Measurements from ENCODE around the gene SLC9C1.
A peak's percentile ranks its signal among the peaks of the same experiment; 100 is the strongest.

The SLC9C1 gene

DNA sequence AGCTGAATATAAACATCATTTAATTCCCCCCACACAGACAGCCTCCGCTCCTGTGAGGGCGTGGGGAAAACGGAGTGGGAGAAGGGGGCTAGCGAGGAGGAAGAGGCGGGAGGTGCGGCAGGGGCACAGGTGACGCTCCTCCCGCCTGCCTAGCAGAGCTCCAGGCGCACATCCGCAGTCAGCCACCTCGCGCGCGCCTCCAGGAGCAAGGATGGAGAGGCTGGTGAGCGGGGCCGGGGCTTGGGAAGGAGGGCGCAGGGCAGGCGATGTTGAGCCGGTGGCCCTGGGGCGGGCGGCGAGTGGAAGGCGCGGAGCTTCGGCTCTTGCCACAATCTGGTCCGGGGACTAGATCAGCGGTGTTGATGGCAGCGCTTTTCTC lies 39.0 kb upstream of the SLC9C1 start, which contains the start of gene CD200:
CD200 (plus strand) TSS at position 155 of the 379 bp plus-strand sequence; CDS start at position 212, 57 bp downstream.
- no peaks in the 10 kb centered on the region for H3K9me3 ChIP-seq (ENCODE audit: low read length)
- TF ChIP-seq, protein P1, sequence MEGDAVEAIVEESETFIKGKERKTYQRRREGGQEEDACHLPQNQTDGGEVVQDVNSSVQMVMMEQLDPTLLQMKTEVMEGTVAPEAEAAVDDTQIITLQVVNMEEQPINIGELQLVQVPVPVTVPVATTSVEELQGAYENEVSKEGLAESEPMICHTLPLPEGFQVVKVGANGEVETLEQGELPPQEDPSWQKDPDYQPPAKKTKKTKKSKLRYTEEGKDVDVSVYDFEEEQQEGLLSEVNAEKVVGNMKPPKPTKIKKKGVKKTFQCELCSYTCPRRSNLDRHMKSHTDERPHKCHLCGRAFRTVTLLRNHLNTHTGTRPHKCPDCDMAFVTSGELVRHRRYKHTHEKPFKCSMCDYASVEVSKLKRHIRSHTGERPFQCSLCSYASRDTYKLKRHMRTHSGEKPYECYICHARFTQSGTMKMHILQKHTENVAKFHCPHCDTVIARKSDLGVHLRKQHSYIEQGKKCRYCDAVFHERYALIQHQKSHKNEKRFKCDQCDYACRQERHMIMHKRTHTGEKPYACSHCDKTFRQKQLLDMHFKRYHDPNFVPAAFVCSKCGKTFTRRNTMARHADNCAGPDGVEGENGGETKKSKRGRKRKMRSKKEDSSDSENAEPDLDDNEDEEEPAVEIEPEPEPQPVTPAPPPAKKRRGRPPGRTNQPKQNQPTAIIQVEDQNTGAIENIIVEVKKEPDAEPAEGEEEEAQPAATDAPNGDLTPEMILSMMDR (IDR thresholded peaks at IDR 0.05; ENCODE audit: low read length): no peak
- TF ChIP-seq EZH2 (IDR thresholded peaks at IDR 0.05; ENCODE audit: borderline replicate concordance, low read length): no peak
- no peaks in the 10 kb centered on the region for H3F3A ChIP-seq (ENCODE audit: insufficient read depth, low read length)
- peak within 1 kb of the TSS; percentile 53 for H3K4me3 ChIP-seq (ENCODE audit: low read depth, low read length, poor library complexity, severe bottlenecking)
- H3K36me3 ChIP-seq (ENCODE audit: insufficient read depth, low read length): no peaks in the 10 kb centered on the region
- H3K4me2 ChIP-seq (ENCODE audit: low read length): peak within 1 kb of the TSS; percentile 66
- H3K4me1 ChIP-seq (ENCODE audit: insufficient read depth, low read length, severe bottlenecking): peaks cover 5% of the 10 kb centered on the region
- H3K79me2 ChIP-seq (ENCODE audit: insufficient read depth, low read length): no peaks in the 10 kb centered on the region
- H3K27ac ChIP-seq (ENCODE audit: low read depth, low read length, poor library complexity, severe bottlenecking): no peak within 1 kb of the TSS
- no peaks in the 10 kb centered on the region for H3K9me2 ChIP-seq (ENCODE audit: low read depth, low read length)
- H2AFZ ChIP-seq (ENCODE audit: low read length): 0 out of 2 replicates have a peak within 1 kb of the TSS, but pooled peaks have one; percentile 15
- no peaks in the 10 kb centered on the region for H3K27me3 ChIP-seq (ENCODE audit: insufficient read depth, low read length)
- H4K20me1 ChIP-seq (ENCODE audit: insufficient read depth, low read length): no peaks in the 10 kb centered on the region
- no peak within 1 kb of the TSS; the same call in 1 of the 2 replicates for H3K9ac ChIP-seq (ENCODE audit: low read length)

DNA sequence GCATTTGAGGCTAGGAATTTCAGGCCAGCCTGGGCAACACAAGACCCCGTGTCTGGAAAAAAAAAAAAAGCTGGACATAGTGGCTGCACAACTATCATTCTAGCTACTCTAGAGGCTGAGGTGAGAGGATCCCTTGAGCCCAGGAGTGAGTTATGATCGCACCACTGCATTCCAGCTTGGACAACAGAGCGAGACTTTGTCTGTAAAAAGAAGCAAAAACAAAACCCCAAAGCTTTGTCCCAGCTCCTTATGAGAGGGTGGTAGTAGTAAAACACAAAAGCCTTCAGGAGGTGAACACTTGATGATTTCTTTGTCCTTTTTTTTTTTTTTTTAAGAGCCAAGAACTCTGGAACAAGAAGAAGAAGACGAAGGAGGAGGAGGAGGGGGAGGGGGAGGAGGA lies 37.8 kb upstream of the SLC9C1 start:
- Histone ChIP-seq H3K9me3 (ENCODE audit: low read length) (no peaks in the 10 kb centered on the region), H3K4me1 (ENCODE audit: insufficient read depth, low read length, severe bottlenecking) (peaks cover 8% of the 10 kb centered on the region), H3K9ac (ENCODE audit: low read length) (no peak overlapping the region), H3K9me2 (ENCODE audit: low read depth, low read length) (no peaks in the 10 kb centered on the region), H3K4me3 (ENCODE audit: low read depth, low read length, poor library complexity, severe bottlenecking) (no peak overlapping the region), H3K4me2 (ENCODE audit: low read length) (no peak overlapping the region), H3F3A (ENCODE audit: insufficient read depth, low read length) (no peaks in the 10 kb centered on the region), H3K27me3 (ENCODE audit: insufficient read depth, low read length) (no peaks in the 10 kb centered on the region), H4K20me1 (ENCODE audit: insufficient read depth, low read length) (no peaks in the 10 kb centered on the region), H2AFZ (ENCODE audit: low read length) (no peak overlapping the region), H3K27ac (ENCODE audit: low read depth, low read length, poor library complexity, severe bottlenecking) (no peak overlapping the region), H3K36me3 (ENCODE audit: insufficient read depth, low read length) (no peaks in the 10 kb centered on the region), H3K79me2 (ENCODE audit: insufficient read depth, low read length) (no peaks in the 10 kb centered on the region)
- TF ChIP-seq, protein P1 (IDR thresholded peaks at IDR 0.05; ENCODE audit: low read length): no peak
- no peak for TF ChIP-seq EZH2 (IDR thresholded peaks at IDR 0.05; ENCODE audit: borderline replicate concordance, low read length)

DNA sequence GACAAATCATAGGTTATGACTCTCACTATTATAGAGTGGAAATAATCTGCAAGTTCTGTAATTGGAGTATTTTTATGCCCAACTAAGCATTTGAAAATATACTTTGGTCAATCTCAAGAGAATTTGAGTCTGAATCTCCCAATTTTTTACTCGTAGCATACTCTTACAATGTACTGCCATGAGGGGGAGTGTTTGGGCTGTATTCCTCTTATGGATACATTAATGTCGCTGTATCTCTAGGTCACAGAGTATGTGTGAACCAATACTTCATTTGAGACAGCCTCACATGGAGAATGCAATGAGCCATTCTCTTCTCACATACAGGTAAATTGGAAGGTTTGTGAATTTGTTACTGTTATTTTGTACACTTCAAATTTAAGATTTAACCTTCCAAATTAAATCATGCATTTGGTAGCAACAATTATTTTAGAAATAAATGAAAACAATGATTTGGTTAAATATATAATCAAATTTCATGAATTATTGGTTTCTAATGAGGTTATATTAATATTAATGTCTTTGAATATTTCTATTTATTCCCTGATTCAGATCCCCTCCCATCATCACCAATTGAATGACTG lies 33.4 kb upstream of the SLC9C1 start:
- Histone ChIP-seq H3K27me3 (ENCODE audit: insufficient read depth, low read length) (no peaks in the 10 kb centered on the region), H3K27ac (ENCODE audit: low read depth, low read length, poor library complexity, severe bottlenecking) (no peak overlapping the region), H3F3A (ENCODE audit: insufficient read depth, low read length) (no peaks in the 10 kb centered on the region), H3K9me3 (ENCODE audit: low read length) (no peaks in the 10 kb centered on the region), H3K36me3 (ENCODE audit: insufficient read depth, low read length) (no peaks in the 10 kb centered on the region), H3K9ac (ENCODE audit: low read length) (no peak overlapping the region), H3K79me2 (ENCODE audit: insufficient read depth, low read length) (no peaks in the 10 kb centered on the region), H3K9me2 (ENCODE audit: low read depth, low read length) (no peaks in the 10 kb centered on the region), H2AFZ (ENCODE audit: low read length) (no peak overlapping the region), H3K4me3 (ENCODE audit: low read depth, low read length, poor library complexity, severe bottlenecking) (no peak overlapping the region), H3K4me2 (ENCODE audit: low read length) (no peak overlapping the region), H4K20me1 (ENCODE audit: insufficient read depth, low read length) (no peaks in the 10 kb centered on the region), H3K4me1 (ENCODE audit: insufficient read depth, low read length, severe bottlenecking) (peaks cover 8% of the 10 kb centered on the region)
- TF ChIP-seq, protein P1 (IDR thresholded peaks at IDR 0.05; ENCODE audit: low read length): peak; percentile 74
- no peak for TF ChIP-seq EZH2 (IDR thresholded peaks at IDR 0.05; ENCODE audit: borderline replicate concordance, low read length)

Data from OCI-LY1 (cell line).